GM12864 (cell line): ENCODE results near the gene NSMF.

ENCODE experiments used
- DNase-seq: peaks from one replicate; pipeline ENCODE4 v3.0.0-alpha.2; 2011; ENCODE audit warnings: low read depth
- H3K4me3 ChIP-seq: 2 replicates; pipeline ENCODE4 v1.5.1; 2011; ENCODE audit warnings: mild to moderate bottlenecking, low read depth, low read length, control low read depth
- CTCF ChIP-seq: IDR thresholded peaks from 2 replicates; pipeline ENCODE4 v1.5.1; 2011; ENCODE audit warnings: low read depth, mild to moderate bottlenecking, moderate library complexity, low read length, control low read depth, inconsistent platforms; ENCODE audit errors: missing control alignments

Gene NSMF

GRCh38 chr9:137407590-137408300 is 51.4 kb downstream of the NSMF start:
- H3K4me3 ChIP-seq: peak overlapping the region; percentile 5; the same call in 1 of the 2 replicates
- TF ChIP-seq CTCF: no peak
- peak; percentile 41 for DNase-seq

GRCh38 chr9:137406876-137407589 is 52.1 kb downstream of the NSMF start:
- peak; percentile 67 for TF ChIP-seq CTCF
- DNase-seq: no peak
- peak overlapping the region; percentile 38 for H3K4me3 ChIP-seq

- DNase-seq: no peak
- H3K4me3 ChIP-seq: no peak overlapping the region
- TF ChIP-seq CTCF: no peak
Measured at GRCh38 chr9:137406085-137406760, 52.9 kb downstream of the NSMF start.

GRCh38 chr9:137405677-137406081 is 53.5 kb downstream of the NSMF start:
- no peak for DNase-seq
- TF ChIP-seq CTCF: no peak
- H3K4me3 ChIP-seq: no peak overlapping the region

- TF ChIP-seq CTCF: no peak
- no peak for DNase-seq
- no peak overlapping the region for H3K4me3 ChIP-seq
Measured at GRCh38 chr9:137404961-137405567, 54.1 kb downstream of the NSMF start.

- DNase-seq: no peak
- H3K4me3 ChIP-seq: no peak overlapping the region
- no peak for TF ChIP-seq CTCF
Measured at GRCh38 chr9:137403269-137403668, 55.9 kb downstream of the NSMF start.
